Measurements from ENCODE around the gene UBE2J1. TPM values are rescaled to one million over a fixed set of nuclear protein-coding genes. Genes with fewer than 3 reads are reported as not detected.

UBE2J1 gene
- total RNA-seq = 35.6 and 40.1 TPM in 2 replicates

GRCh38 chr6:89352278-89353117, at the start of gene UBE2J1:
UBE2J1 (minus strand) TSS chr6:89352722; CDS start chr6:89352569, 153 bp downstream.

GRCh38 chr6:89315249-89315885, 37.2 kb downstream of the UBE2J1 start, which contains the start of gene GABRR2:
GABRR2 (minus strand) TSS chr6:89315299; CDS start chr6:89315165, 134 bp downstream.

Other genes starting within 250 kb of the UBE2J1 start
- 0.48 and 1.0 TPM in 2 replicates for gene SRSF12, start 234.7 kb downstream of the UBE2J1 start, total RNA-seq
- gene PM20D2, start 206.7 kb downstream of the UBE2J1 start, total RNA-seq = 5.0 and 6.6 TPM in 2 replicates
- not detected in 2 replicates for gene GABRR1, start 135.4 kb downstream of the UBE2J1 start, total RNA-seq
- gene GABRR2, start 37.4 kb downstream of the UBE2J1 start, total RNA-seq = under 0.01 and 0.08 TPM in 2 replicates
- 0.16 and 3.2 TPM in 2 replicates for gene RRAGD, start 59.6 kb upstream of the UBE2J1 start, total RNA-seq
- 1.7 and 6.9 TPM in 2 replicates for gene ANKRD6, start 80.4 kb upstream of the UBE2J1 start, total RNA-seq

Data from epithelial cell of alveolus of lung (primary cell).